ENCODE data around the gene HS6ST3.
"Not testable (repeated sequence)": the region's sequence is repeated elsewhere in the genome, so short reads cannot be mapped to it uniquely, and the experiment has no call there.

Gene HS6ST3

GRCh38 chr13:96093296-96094006 lies 3.5 kb downstream of the HS6ST3 start:
- no peak for DNase-seq

GRCh38 chr13:96100457-96101220 lies 10.7 kb downstream of the HS6ST3 start:
- no peak for DNase-seq

- DNase-seq, result no peak
Observed at GRCh38 chr13:96104516-96104915, 14.6 kb downstream of the HS6ST3 start.

GRCh38 chr13:96108072-96108471 lies 18.2 kb downstream of the HS6ST3 start:
- DNase-seq, result not testable (repeated sequence)

- no peak for DNase-seq
Observed at GRCh38 chr13:96109125-96109524, 19.2 kb downstream of the HS6ST3 start.

- no peak for DNase-seq
Observed at GRCh38 chr13:96112936-96113335, 23.0 kb downstream of the HS6ST3 start.

- not testable (repeated sequence) for DNase-seq
Observed at GRCh38 chr13:96115368-96115767, 25.5 kb downstream of the HS6ST3 start.

- no peak for DNase-seq
Observed at GRCh38 chr13:96119921-96120320, 30.0 kb downstream of the HS6ST3 start.

GRCh38 chr13:96130818-96131340 lies 41.0 kb downstream of the HS6ST3 start:
- no peak for DNase-seq

- no peak for DNase-seq
Observed at GRCh38 chr13:96141032-96141431, 51.1 kb downstream of the HS6ST3 start.

GRCh38 chr13:96159725-96160124 lies 69.8 kb downstream of the HS6ST3 start:
- no peak for DNase-seq

- DNase-seq, result no peak
Observed at GRCh38 chr13:96161141-96161540, 71.2 kb downstream of the HS6ST3 start.

- DNase-seq, result no peak
Observed at GRCh38 chr13:96165840-96166239, 75.9 kb downstream of the HS6ST3 start.

GRCh38 chr13:96172066-96172465 lies 82.2 kb downstream of the HS6ST3 start:
- DNase-seq, result no peak

GRCh38 chr13:96178759-96179158 lies 88.9 kb downstream of the HS6ST3 start:
- DNase-seq, result no peak

GRCh38 chr13:96179309-96179708 lies 89.4 kb downstream of the HS6ST3 start:
- no peak for DNase-seq

- no peak for DNase-seq
Observed at GRCh38 chr13:96181911-96182310, 92.0 kb downstream of the HS6ST3 start.

- DNase-seq, result no peak
Observed at GRCh38 chr13:96185818-96186217, 95.9 kb downstream of the HS6ST3 start.

- DNase-seq, result no peak
Observed at GRCh38 chr13:96191367-96191766, 101.5 kb downstream of the HS6ST3 start.

- DNase-seq, result no peak
Observed at GRCh38 chr13:96193728-96194310, 103.9 kb downstream of the HS6ST3 start.

GRCh38 chr13:96198038-96198437 lies 108.1 kb downstream of the HS6ST3 start:
- DNase-seq, result no peak

- no peak for DNase-seq
Observed at GRCh38 chr13:96199315-96199714, 109.4 kb downstream of the HS6ST3 start.

GRCh38 chr13:96200810-96201209 lies 110.9 kb downstream of the HS6ST3 start:
- no peak for DNase-seq

- DNase-seq, result no peak
Observed at GRCh38 chr13:96202315-96202714, 112.4 kb downstream of the HS6ST3 start.

All from T-helper 9 cell (primary cell).